Suprapubic skin (tissue), 4 donors: ENCODE measurements around the gene TRA2B. TPM values are rescaled to one million over a fixed set of nuclear protein-coding genes. Genes with fewer than 3 reads are reported as not detected.
A peak's percentile ranks its signal among the peaks of the same experiment; 100 is the strongest.

Experiments
- DNase-seq, 2 donors: peaks; one replicate each; pipeline ENCODE4 v3.0.0-alpha.2; 2019; ENCODE audit warnings: low spot score in 2 of 2
- H3K27ac ChIP-seq: fragments of 200-600 bp; sonication (generic); one replicate; pipeline ENCODE4 v1.5.1; 2019
- H3K27me3 ChIP-seq: fragments of 200-600 bp; sonication (generic); one replicate; pipeline ENCODE4 v1.5.1; 2019
- H3K36me3 ChIP-seq: fragments of 200-600 bp; sonication (generic); one replicate; pipeline ENCODE4 v1.5.1; 2019
- H3K4me1 ChIP-seq: fragments of 200-600 bp; sonication (generic); one replicate; pipeline ENCODE4 v1.5.1; 2019
- H3K4me3 ChIP-seq: fragments of 200-600 bp; sonication (generic); one replicate; pipeline ENCODE4 v1.5.1; 2019; ENCODE audit warnings: mild to moderate bottlenecking
- H3K9me3 ChIP-seq: fragments of 200-600 bp; sonication (generic); one replicate; pipeline ENCODE4 v1.5.1; 2019
- CTCF ChIP-seq, 2 donors: fragments of 200-600 bp in 1 of 2; fragments of 450-650 bp in 1 of 2; sonication (generic) in 1 of 2; IDR thresholded peaks; one replicate each; pipeline ENCODE4 v1.5.1; 2016 to 2019; ENCODE audit warnings: antibody characterized with exemption in 2 of 2, mild to moderate bottlenecking in 1 of 2, moderate library complexity in 1 of 2
- EP300 ChIP-seq: sonication (generic); formaldehyde crosslinking; IDR thresholded peaks from one replicate; pipeline ENCODE4 v1.6.1; 2017; ENCODE audit warnings: antibody characterized with exemption
- POLR2A ChIP-seq, 2 donors: fragments of 450-650 bp; IDR thresholded peaks; one replicate each; pipeline ENCODE4 v1.6.1; 2017; ENCODE audit warnings: antibody characterized with exemption in 2 of 2, mild to moderate bottlenecking in 2 of 2, moderate library complexity in 2 of 2
- POLR2AphosphoS5 ChIP-seq, 3 donors: sonication (generic); formaldehyde crosslinking; IDR thresholded peaks; one replicate each; pipeline ENCODE4 v1.6.1; 2017; ENCODE audit warnings: antibody characterized with exemption in 3 of 3
- WGBS: methylation state at CpG from one replicate; pipeline ENCODE4 v1.1.5; 2018; 5-methylcytosine and 5-hydroxymethylcytosine counted together
- total RNA-seq, 4 donors: library from RNA; depleted of rRNA; stranded (reverse); fragments of >200 nt; gene quantifications; one replicate each; pipeline ENCODE4 v1.1.0, GENCODE V29; 2016

The TRA2B gene
- total RNA-seq, 4 donors from 2014 or later = 149 to 410 (median 231) TPM

- TF ChIP-seq CTCF (IDR thresholded peaks at IDR 0.05) (no peak), EP300 (no peak), POLR2A (IDR thresholded peaks at IDR 0.05) (no peak), POLR2AphosphoS5 (IDR thresholded peaks at IDR 0.05) (no peak)
- WGBS = 83% methylated on average over 3 of the region's 3 CpGs
- Histone ChIP-seq H3K36me3 (no peaks in the 10 kb centered on the region), H3K9me3 (no peaks in the 10 kb centered on the region), H3K27me3 (no peaks in the 10 kb centered on the region), H3K4me1 (peaks cover 30% of the 10 kb centered on the region), H3K27ac (no peak overlapping the region), H3K4me3 (no peak overlapping the region)
- DNase-seq = no peak
Measured at GRCh38 chr3:185939721-185940120, 1.9 kb upstream of the TRA2B start.

- 1% methylated on average over 51 of the region's 56 CpGs for WGBS
- TF ChIP-seq EP300 (no peak), CTCF (IDR thresholded peaks at IDR 0.05) (no peak), POLR2AphosphoS5 (IDR thresholded peaks at IDR 0.05) (peak in 2 of 3 donors; percentile 10 to 91), POLR2A (IDR thresholded peaks at IDR 0.05) (peak in 1 of 2 donors; percentile 45)
- Histone ChIP-seq H3K4me1 (peaks cover 41% of the 10 kb centered on the region), H3K36me3 (no peaks in the 10 kb centered on the region), H3K4me3 (peak overlapping the region; percentile 98), H3K9me3 (no peaks in the 10 kb centered on the region), H3K27me3 (no peaks in the 10 kb centered on the region), H3K27ac (peak overlapping the region; percentile 100)
- DNase-seq = peak; percentile 94 to 95
Measured at GRCh38 chr3:185936814-185937688, 763 bp downstream of the TRA2B start.

GRCh38 chr3:185936273-185936629, 1.6 kb downstream of the TRA2B start:
- 1% methylated on average over 8 of the region's 8 CpGs for WGBS
- Histone ChIP-seq H3K9me3 (no peaks in the 10 kb centered on the region), H3K4me1 (peaks cover 49% of the 10 kb centered on the region), H3K36me3 (no peaks in the 10 kb centered on the region), H3K27me3 (no peaks in the 10 kb centered on the region), H3K27ac (peak overlapping the region; percentile 100), H3K4me3 (peak overlapping the region; percentile 98)
- TF ChIP-seq EP300 (no peak), POLR2A (IDR thresholded peaks at IDR 0.05) (no peak), POLR2AphosphoS5 (IDR thresholded peaks at IDR 0.05) (no peak), CTCF (IDR thresholded peaks at IDR 0.05) (no peak)
- DNase-seq = no peak

GRCh38 chr3:185935465-185936272, 2.1 kb downstream of the TRA2B start:
- TF ChIP-seq POLR2AphosphoS5 (IDR thresholded peaks at IDR 0.05) = no peak
- TF ChIP-seq POLR2A (IDR thresholded peaks at IDR 0.05) = no peak
- no peak for TF ChIP-seq EP300
- no peak for TF ChIP-seq CTCF (IDR thresholded peaks at IDR 0.05)
- peaks cover 55% of the 10 kb centered on the region for H3K4me1 ChIP-seq

More at GRCh38 chr3:185935465-185936272, 2.1 kb downstream of the TRA2B start:
- Histone ChIP-seq H3K27me3 (no peaks in the 10 kb centered on the region), H3K36me3 (no peaks in the 10 kb centered on the region), H3K4me3 (peak overlapping the region; percentile 98), H3K9me3 (no peaks in the 10 kb centered on the region), H3K27ac (no peak overlapping the region)
- 3% methylated on average over 11 of the region's 11 CpGs for WGBS
- DNase-seq = no peak
